HEK293 (cell line): ENCODE measurements around the gene EML6.

Experiments
- CTCF ChIA-PET: fragments of 350-600 bp; formaldehyde crosslinking; extraction: SDS; loops from one replicate; lab custom pipeline; 2021; ENCODE audit warnings: antibody characterized with exemption; lab: Yijun Ruan, JAX
- POLR2A ChIA-PET: fragments of 300-600 bp; formaldehyde crosslinking; extraction: SDS; loops from one replicate; lab custom pipeline; 2020; ENCODE audit warnings: antibody characterized with exemption, inconsistent platforms; lab: Yijun Ruan, JAX
- H3K27ac ChIP-seq: fragments of 200-500 bp; sonication (Bioruptor generic); 2 replicates; pipeline ENCODE4 v1.5.1; 2014; ENCODE audit warnings: low read depth, low read length, control low read depth, inconsistent platforms; ENCODE audit errors: extremely low read depth
- H3K36me3 ChIP-seq, 2 experiments: fragments of 200-500 bp in 1 of 2; sonication (Bioruptor generic) in 1 of 2; 1 replicate in 1 of 2; 2 replicates in 1 of 2; pipeline ENCODE4 v1.5.1; 2014 to 2017; ENCODE audit warnings: inconsistent platforms in 2 of 2, low read length in 2 of 2; ENCODE audit not compliant: control insufficient read depth in 2 of 2, insufficient read depth in 1 of 2
- H3K4me1 ChIP-seq: fragments of 200-500 bp; sonication (Bioruptor generic); 2 replicates; pipeline ENCODE4 v1.5.1; 2014; ENCODE audit warnings: mild to moderate bottlenecking, low read length, inconsistent platforms; ENCODE audit not compliant: control insufficient read depth, insufficient read depth
- H3K4me3 ChIP-seq: 2 replicates; pipeline ENCODE4 v1.5.1; 2011; ENCODE audit warnings: low read depth, mild to moderate bottlenecking, control low read depth, low read length, moderate library complexity
- H3K9me3 ChIP-seq: fragments of 200-500 bp; sonication (Bioruptor generic); 2 replicates; pipeline ENCODE4 v1.5.1; 2014; ENCODE audit warnings: low read depth, low read length, inconsistent platforms; ENCODE audit not compliant: control insufficient read depth, insufficient read depth
- GLIS1 ChIP-seq: fragments of 450-650 bp; formaldehyde crosslinking; IDR thresholded peaks from 2 replicates; pipeline ENCODE4 v1.5.1; 2016; ENCODE audit warnings: missing biosample characterization, missing genetic modification characterization
- MYNN ChIP-seq: fragments of 450-650 bp; formaldehyde crosslinking; IDR thresholded peaks from 2 replicates; pipeline ENCODE4 v1.5.1; 2016; ENCODE audit warnings: missing biosample characterization, missing genetic modification characterization, borderline replicate concordance
- PRDM1 ChIP-seq: fragments of 450-650 bp; formaldehyde crosslinking; IDR thresholded peaks from 2 replicates; pipeline ENCODE4; 2016; ENCODE audit warnings: missing biosample characterization, missing genetic modification characterization
- SALL2 ChIP-seq: fragments of 450-650 bp; formaldehyde crosslinking; IDR thresholded peaks from 2 replicates; pipeline ENCODE4 v1.5.0; 2017; ENCODE audit warnings: missing biosample characterization, mild to moderate bottlenecking, missing genetic modification characterization, borderline replicate concordance
- ZBTB11 ChIP-seq: fragments of 450-650 bp; formaldehyde crosslinking; conservative IDR thresholded peaks from 2 replicates; pipeline ENCODE4 v1.5.1; 2016; ENCODE audit warnings: low read depth, missing biosample characterization, missing genetic modification characterization
- ZFHX2 ChIP-seq: fragments of 450-650 bp; formaldehyde crosslinking; conservative IDR thresholded peaks from 2 replicates; pipeline ENCODE4 v1.5.1; 2016; ENCODE audit warnings: missing biosample characterization, missing genetic modification characterization
- ZNF157 ChIP-seq: fragments of 450-650 bp; formaldehyde crosslinking; IDR thresholded peaks from 2 replicates; pipeline ENCODE4 v1.5.1; 2016; ENCODE audit warnings: missing biosample characterization, missing genetic modification characterization
- ZNF248 ChIP-seq: fragments of 450-650 bp; formaldehyde crosslinking; IDR thresholded peaks from 2 replicates; pipeline ENCODE4 v1.5.1; 2017; ENCODE audit warnings: missing biosample characterization, missing genetic modification characterization
- ZNF335 ChIP-seq: fragments of 450-650 bp; formaldehyde crosslinking; conservative IDR thresholded peaks from 2 replicates; pipeline ENCODE4 v1.5.1; 2016; ENCODE audit warnings: missing biosample characterization, missing genetic modification characterization
- ZNF433 ChIP-seq: fragments of 450-650 bp; formaldehyde crosslinking; IDR thresholded peaks from 2 replicates; pipeline ENCODE4 v1.5.1; 2016; ENCODE audit warnings: missing biosample characterization, missing genetic modification characterization, low read depth
- ZNF473 ChIP-seq: fragments of 450-650 bp; formaldehyde crosslinking; IDR thresholded peaks from 2 replicates; pipeline ENCODE4 v1.5.1; 2017; ENCODE audit warnings: missing biosample characterization, missing genetic modification characterization
- ZNF510 ChIP-seq: fragments of 450-650 bp; formaldehyde crosslinking; IDR thresholded peaks from 2 replicates; pipeline ENCODE4 v1.5.1; 2018; ENCODE audit warnings: mild to moderate bottlenecking, missing genetic modification characterization, missing biosample characterization; ENCODE audit not compliant: insufficient replicate concordance
- ZNF76 ChIP-seq: fragments of 450-650 bp; formaldehyde crosslinking; IDR thresholded peaks from 2 replicates; pipeline ENCODE4; 2016; ENCODE audit warnings: low read depth, missing biosample characterization, missing genetic modification characterization, borderline replicate concordance
- ZNF830 ChIP-seq: fragments of 450-650 bp; IDR thresholded peaks from 2 replicates; pipeline ENCODE4 v1.5.0; 2018; ENCODE audit warnings: missing biosample characterization, missing genetic modification characterization, low read depth, mild to moderate bottlenecking, moderate library complexity
- TF ChIP-seq, protein P1 (sequence below): fragments of 450-650 bp; formaldehyde crosslinking; IDR thresholded peaks from 2 replicates; pipeline ENCODE4 v1.5.1; 2016; ENCODE audit warnings: missing biosample characterization, missing genetic modification characterization, low read depth
- TF ChIP-seq, protein P2 (sequence below): fragments of 450-650 bp; formaldehyde crosslinking; IDR thresholded peaks from 2 replicates; pipeline ENCODE4 v1.5.1; 2016; ENCODE audit warnings: missing biosample characterization, missing genetic modification characterization

EML6 gene

GRCh38 chr2:54975598-54976492 lies 252.4 kb downstream of the EML6 start:
- no peak overlapping the region for H3K27ac ChIP-seq
- no peak overlapping the region for H3K4me3 ChIP-seq
- no peaks in the 10 kb centered on the region for H3K4me1 ChIP-seq
- CTCF ChIA-PET = interaction anchor here (0.7 to 1.3 kb wide), 3 partner anchors 10 to 200 kb away, joined by 3 read pairs; no protein-coding TSS in a partner anchor
- peaks cover 0 to 30% of the 10 kb centered on the region in 2 experiments; a peak in 2 of 3 replicates for H3K36me3 ChIP-seq
- TF ChIP-seq ZFHX2 (tag by site-specific recombination) (0 out of 2 replicates have a peak, but pooled peaks have one; percentile 31), GLIS1 (tag by site-specific recombination) (no peak)
- TF ChIP-seq, all 188 proteins: peak for 1
- no peaks in the 10 kb centered on the region for H3K9me3 ChIP-seq
- POLR2A ChIA-PET = interaction anchor here (0.8 to 1.1 kb wide), 3 partner anchors 9 to 75 kb away, joined by 3 read pairs; partner anchors contain the start of gene RTN4

- CTCF ChIA-PET = interaction anchor here (1.2 kb wide), 1 partner anchor 198 kb away, joined by 3 read pairs; no protein-coding TSS in a partner anchor
- no peaks in the 10 kb centered on the region for H3K4me1 ChIP-seq
- no peaks in the 10 kb centered on the region for H3K9me3 ChIP-seq
- peaks cover 3 to 24% of the 10 kb centered on the region in 2 experiments; a peak in 2 of 3 replicates for H3K36me3 ChIP-seq
- H3K4me3 ChIP-seq = no peak overlapping the region
- POLR2A ChIA-PET = interaction anchor here (1.1 kb wide), 1 partner anchor 10 kb away, joined by 3 read pairs; no protein-coding TSS in a partner anchor
- H3K27ac ChIP-seq = no peak overlapping the region
- TF ChIP-seq MYNN (tag by site-specific recombination) (no peak), ZNF157 (tag by site-specific recombination) (no peak), ZNF510 (no peak), ZNF335 (tag by site-specific recombination) (no peak), ZNF248 (no peak), ZNF433 (tag by site-specific recombination) (no peak)
Observed at GRCh38 chr2:54977149-54977548, 253.7 kb downstream of the EML6 start.

- CTCF ChIA-PET = interaction anchor here (0.7 to 1.7 kb wide), 2 partner anchors 9 to 92 kb away, joined by 4 to 7 read pairs; no protein-coding TSS in a partner anchor
Observed at GRCh38 chr2:54979321-54980044, 256.0 kb downstream of the EML6 start.

GRCh38 chr2:54981385-54981784 lies 257.9 kb downstream of the EML6 start:
- Histone ChIP-seq H3K27ac (no peak overlapping the region), H3K9me3 (no peaks in the 10 kb centered on the region), H3K4me1 (no peaks in the 10 kb centered on the region), H3K4me3 (no peak overlapping the region), H3K36me3 (peaks cover 3 to 25% of the 10 kb centered on the region in 2 experiments; a peak in 1 of 3 replicates)
- CTCF ChIA-PET = interaction anchor here (1.7 kb wide), 1 partner anchor 11 kb away, joined by 7 read pairs; no protein-coding TSS in a partner anchor
- POLR2A ChIA-PET = no interaction called here
- no peak for TF ChIP-seq SALL2 (tag by site-specific recombination)
- TF ChIP-seq, protein P1, sequence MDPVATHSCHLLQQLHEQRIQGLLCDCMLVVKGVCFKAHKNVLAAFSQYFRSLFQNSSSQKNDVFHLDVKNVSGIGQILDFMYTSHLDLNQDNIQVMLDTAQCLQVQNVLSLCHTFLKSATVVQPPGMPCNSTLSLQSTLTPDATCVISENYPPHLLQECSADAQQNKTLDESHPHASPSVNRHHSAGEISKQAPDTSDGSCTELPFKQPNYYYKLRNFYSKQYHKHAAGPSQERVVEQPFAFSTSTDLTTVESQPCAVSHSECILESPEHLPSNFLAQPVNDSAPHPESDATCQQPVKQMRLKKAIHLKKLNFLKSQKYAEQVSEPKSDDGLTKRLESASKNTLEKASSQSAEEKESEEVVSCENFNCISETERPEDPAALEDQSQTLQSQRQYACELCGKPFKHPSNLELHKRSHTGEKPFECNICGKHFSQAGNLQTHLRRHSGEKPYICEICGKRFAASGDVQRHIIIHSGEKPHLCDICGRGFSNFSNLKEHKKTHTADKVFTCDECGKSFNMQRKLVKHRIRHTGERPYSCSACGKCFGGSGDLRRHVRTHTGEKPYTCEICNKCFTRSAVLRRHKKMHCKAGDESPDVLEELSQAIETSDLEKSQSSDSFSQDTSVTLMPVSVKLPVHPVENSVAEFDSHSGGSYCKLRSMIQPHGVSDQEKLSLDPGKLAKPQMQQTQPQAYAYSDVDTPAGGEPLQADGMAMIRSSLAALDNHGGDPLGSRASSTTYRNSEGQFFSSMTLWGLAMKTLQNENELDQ = no peak
- no peak for TF ChIP-seq ZNF473 (tag by site-specific recombination)
- TF ChIP-seq ZNF830 (tag by site-specific recombination) = no peak
- no peak for TF ChIP-seq ZBTB11 (tag by site-specific recombination)
- TF ChIP-seq ZNF76 = no peak

More at GRCh38 chr2:54979321-54980044, 256.0 kb downstream of the EML6 start:
- POLR2A ChIA-PET = interaction anchor here (0.6 to 0.7 kb wide), 2 partner anchors 27 to 269 kb away, joined by 3 to 4 read pairs; no protein-coding TSS in a partner anchor
- Histone ChIP-seq H3K4me3 (no peak overlapping the region), H3K4me1 (no peaks in the 10 kb centered on the region), H3K36me3 (peaks cover 3 to 19% of the 10 kb centered on the region in 2 experiments; a peak in 1 of 3 replicates), H3K9me3 (no peaks in the 10 kb centered on the region), H3K27ac (no peak overlapping the region)
- TF ChIP-seq, protein P2, sequence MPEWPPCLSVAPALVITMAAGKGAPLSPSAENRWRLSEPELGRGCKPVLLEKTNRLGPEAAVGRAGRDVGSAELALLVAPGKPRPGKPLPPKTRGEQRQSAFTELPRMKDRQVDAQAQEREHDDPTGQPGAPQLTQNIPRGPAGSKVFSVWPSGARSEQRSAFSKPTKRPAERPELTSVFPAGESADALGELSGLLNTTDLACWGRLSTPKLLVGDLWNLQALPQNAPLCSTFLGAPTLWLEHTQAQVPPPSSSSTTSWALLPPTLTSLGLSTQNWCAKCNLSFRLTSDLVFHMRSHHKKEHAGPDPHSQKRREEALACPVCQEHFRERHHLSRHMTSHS = no peak
- TF ChIP-seq PRDM1 (tag by site-specific recombination) = 0 out of 2 replicates have a peak, but pooled peaks have one; percentile 12
